GM12878 (cell line): ENCODE data around the gene RAE1. TPM values are rescaled to one million over a fixed set of nuclear protein-coding genes. Genes with fewer than 3 reads are reported as not detected.

Source experiments
- ATAC-seq: fragments of 200-7000 bp; cut with Tn5 transposase; 3 replicates; pipeline ENCODE4 v1.9.1; 2020; ENCODE audit warnings: mild to moderate bottlenecking, moderate library complexity
- BruUV-seq: library from RNA; stranded (reverse); fragments of 400-500 nt; replicated peaks from 2 replicates; lab custom pipeline; 2021; lab: Mats Ljungman, UMichigan
- CTCF ChIA-PET: fragments of 300-600 bp; sonication (Branson Sonifier 250); formaldehyde crosslinking; extraction: SDS; loops from one replicate; lab custom pipeline; 2021; ENCODE audit warnings: inconsistent platforms; lab: Yijun Ruan, JAX
- POLR2A ChIA-PET: fragments of 350-600 bp; formaldehyde crosslinking; extraction: SDS; loops from one replicate; lab custom pipeline; 2021; ENCODE audit warnings: inconsistent platforms; lab: Charles Lee
- RAD21 ChIA-PET: fragments of 300-600 bp; sonication (Branson Sonifier 250); formaldehyde crosslinking; loops from one replicate; lab custom pipeline; 2023; ENCODE audit warnings: antibody characterized with exemption; ENCODE audit not compliant: unreplicated experiment; lab: Charles Lee
- SMC1A ChIA-PET: fragments of 300-600 bp; sonication (Branson Sonifier 250); formaldehyde crosslinking; loops from one replicate; lab custom pipeline; 2023; ENCODE audit not compliant: unreplicated experiment, uncharacterized antibody; lab: Charles Lee
- DNase-seq: peaks from one replicate; pipeline ENCODE4 v3.0.0-alpha.2; 2011; ENCODE audit warnings: low read depth, low spot score
- FAIRE-seq: peaks from 3 replicates; lab custom pipeline; 2011; peaks lifted over from hg19 to GRCh38; lab: Jason Lieb, UNC
- H2AFZ ChIP-seq: 2 replicates; pipeline ENCODE4 v1.6.0; 2011; ENCODE audit warnings: low read depth, low read length, control low read depth; ENCODE audit not compliant: control insufficient read depth
- H3K27ac ChIP-seq: 2 replicates; pipeline ENCODE4 v1.5.1; 2011; ENCODE audit warnings: control low read depth; ENCODE audit not compliant: control insufficient read depth, insufficient read depth
- H3K27me3 ChIP-seq, 2 experiments: replicated peaks in 1 of 2; 2 replicates each; pipeline versions ENCODE4 v1.6.0 to v1.6.1; 2011; ENCODE audit warnings: low read length in 1 of 2; ENCODE audit not compliant: control insufficient read depth in 2 of 2, insufficient read depth in 2 of 2
- H3K36me3 ChIP-seq, 2 experiments: 2 replicates each; pipeline ENCODE4 v1.5.1; 2011; ENCODE audit warnings: low read length in 1 of 2; ENCODE audit not compliant: control insufficient read depth in 2 of 2, insufficient read depth in 2 of 2
- H3K4me1 ChIP-seq: 2 replicates; pipeline ENCODE4 v1.6.1; 2011; ENCODE audit warnings: mild to moderate bottlenecking, low read length, moderate library complexity, mixed read lengths; ENCODE audit not compliant: control insufficient read depth, insufficient read depth
- H3K4me2 ChIP-seq: 2 replicates; pipeline ENCODE4 v1.6.0; 2011; ENCODE audit warnings: control low read depth; ENCODE audit not compliant: control insufficient read depth, insufficient read depth
- H3K4me3 ChIP-seq: fragments of 200-600 bp; sonication (generic); 2 replicates; pipeline ENCODE4 v1.5.1; 2016
- H3K79me2 ChIP-seq: 2 replicates; pipeline ENCODE4 v1.6.0; 2011; ENCODE audit warnings: low read length; ENCODE audit not compliant: control insufficient read depth, insufficient read depth
- H3K9ac ChIP-seq: 2 replicates; pipeline ENCODE4 v1.8.0; 2011; ENCODE audit warnings: low read length, control low read depth, mixed read lengths; ENCODE audit not compliant: control insufficient read depth, insufficient read depth
- H3K9me3 ChIP-seq: replicated peaks from 3 replicates; pipeline ENCODE4 v1.5.1; 2011; ENCODE audit warnings: mild to moderate bottlenecking, low read length; ENCODE audit not compliant: control insufficient read depth, insufficient read depth
- H4K20me1 ChIP-seq: 2 replicates; pipeline ENCODE4 v1.6.0; 2011; ENCODE audit not compliant: control insufficient read depth, insufficient read depth
- BACH1 ChIP-seq: fragments of 450-650 bp; IDR thresholded peaks from 2 replicates; pipeline ENCODE4 v1.6.1; 2017; ENCODE audit warnings: mild to moderate bottlenecking, borderline replicate concordance
- BRCA1 ChIP-seq: IDR thresholded peaks from 2 replicates; pipeline ENCODE4 v1.6.1; 2011; ENCODE audit warnings: low read depth, low read length, improper control_type of control experiment
- CBFB ChIP-seq: IDR thresholded peaks from 2 replicates; pipeline ENCODE4 v1.6.1; 2016; ENCODE audit warnings: antibody characterized with exemption, low read depth
- CBX3 ChIP-seq: fragments of 200-600 bp; sonication (generic); IDR thresholded peaks from 2 replicates; pipeline ENCODE4 v1.6.1; 2016; ENCODE audit warnings: low read depth, borderline replicate concordance
- CBX5 ChIP-seq: sonication (generic); IDR thresholded peaks from 2 replicates; pipeline ENCODE4 v1.6.1; 2016; ENCODE audit warnings: low read depth, moderate library complexity, mild to moderate bottlenecking, inconsistent platforms
- CEBPB ChIP-seq, 2 experiments: fragments of 150-350 bp in 1 of 2; IDR thresholded peaks; 2 replicates each; pipeline ENCODE4 v1.6.1; 2012 to 2014; ENCODE audit warnings: low read depth in 2 of 2, low read length in 2 of 2, borderline replicate concordance in 1 of 2, inconsistent platforms in 1 of 2
- EED ChIP-seq: sonication (generic); IDR thresholded peaks from 2 replicates; pipeline ENCODE4 v1.6.1; 2016; ENCODE audit warnings: antibody characterized with exemption, low read depth
- EGR1 ChIP-seq, 2 experiments: IDR thresholded peaks; 1 replicate in 1 of 2; 2 replicates in 1 of 2; pipeline ENCODE4 v1.6.1; 2011 to 2012; ENCODE audit warnings: low read depth in 2 of 2, low read length in 2 of 2, borderline replicate concordance in 1 of 2, mild to moderate bottlenecking in 1 of 2, moderate library complexity in 1 of 2
- LARP7 ChIP-seq: fragments of 450-650 bp; IDR thresholded peaks from 2 replicates; pipeline ENCODE4 v1.6.1; 2017; ENCODE audit warnings: mild to moderate bottlenecking
- MTA3 ChIP-seq: IDR thresholded peaks from 2 replicates; pipeline ENCODE4 v1.6.1; 2012; ENCODE audit warnings: low read length, inconsistent platforms, borderline replicate concordance
- NR2C2 ChIP-seq: IDR thresholded peaks from 2 replicates; pipeline ENCODE4 v1.6.1; 2011; ENCODE audit warnings: borderline replicate concordance, low read depth; ENCODE audit not compliant: control insufficient read depth, insufficient read length
- PKNOX1 ChIP-seq: fragments of 450-650 bp; IDR thresholded peaks from 2 replicates; pipeline ENCODE4 v1.6.1; 2016; ENCODE audit warnings: mild to moderate bottlenecking
- RAD21 ChIP-seq: IDR thresholded peaks from 2 replicates; pipeline ENCODE4 v1.6.1; 2011; ENCODE audit warnings: mild to moderate bottlenecking, low read depth, low read length, moderate library complexity; ENCODE audit not compliant: insufficient read depth
- RUNX3 ChIP-seq: IDR thresholded peaks from 2 replicates; pipeline ENCODE4 v1.6.1; 2012; ENCODE audit warnings: low read length, inconsistent platforms
- SKIL ChIP-seq: fragments of 450-650 bp; IDR thresholded peaks from 2 replicates; pipeline ENCODE4 v1.6.1; 2017; ENCODE audit warnings: mild to moderate bottlenecking, low read depth, inconsistent platforms; ENCODE audit not compliant: poor library complexity, severe bottlenecking
- SMAD5 ChIP-seq: IDR thresholded peaks from 2 replicates; pipeline ENCODE4 v1.6.1; 2016; ENCODE audit warnings: antibody characterized with exemption, low read depth
- SMC3 ChIP-seq: IDR thresholded peaks from 2 replicates; pipeline ENCODE4 v1.6.1; 2011; ENCODE audit warnings: low read length, improper control_type of control experiment, borderline replicate concordance
- SP1 ChIP-seq: IDR thresholded peaks from one replicate; pipeline ENCODE4 v1.6.1; 2011; ENCODE audit warnings: low read depth, low read length
- SPI1 ChIP-seq: IDR thresholded peaks from 2 replicates; pipeline ENCODE4 v1.6.1; 2011; ENCODE audit warnings: low read depth, mild to moderate bottlenecking, low read length, moderate library complexity, borderline replicate concordance; ENCODE audit not compliant: insufficient read depth
- TCF3 ChIP-seq: IDR thresholded peaks from 2 replicates; pipeline ENCODE4 v1.6.1; 2012; ENCODE audit warnings: low read depth, mild to moderate bottlenecking, low read length, borderline replicate concordance; ENCODE audit not compliant: insufficient read depth
- WRNIP1 ChIP-seq: IDR thresholded peaks from 2 replicates; pipeline ENCODE4 v1.6.1; 2011; ENCODE audit warnings: low read depth, low read length, improper control_type of control experiment, borderline replicate concordance
- ZZZ3 ChIP-seq: IDR thresholded peaks from 2 replicates; pipeline ENCODE4 v1.6.1; 2011; ENCODE audit warnings: low read depth; ENCODE audit not compliant: control insufficient read depth, insufficient read length
- WGBS: methylation state at CpG from one replicate; pipeline ENCODE4 v1.1.6; 2016; ENCODE audit warnings: low lambda C conversion rate; ENCODE audit not compliant: insufficient replicate concordance, insufficient coverage; ENCODE audit errors: missing lambda C conversion rate; 5-methylcytosine and 5-hydroxymethylcytosine counted together
- in situ Hi-C: fragments of 300-500 bp; cut with MboI; formaldehyde crosslinking; loops from 9 replicates; pipeline ENCODE4 v1.14.3; 2018; ENCODE audit warnings: mixed read lengths
- intact Hi-C: fragments of 100-400 bp; cut with micrococcal nuclease; formaldehyde crosslinking; loops from one replicate; pipeline ENCODE4 v1.14.2; 2022; ENCODE audit not compliant: unreplicated experiment
- polyA plus RNA-seq, 11 experiments: library from polyadenylated mRNA; depleted of rRNA in 4 of 11; unstranded in 6 of 11; stranded (reverse) in 5 of 11; fragments of >200 nt; fragmentation: Nextera tagmentation in 4 of 11; fragmentation: Illumina TruSeq in 1 of 11; extraction: Ambion mirVana in 4 of 11; extraction: Trizol in 1 of 11; gene quantifications; 1 replicate in 1 of 11; 2 replicates in 10 of 11; pipeline versions ENCODE4 v1.2.1 to v1.2.3, GENCODE V29; 2011 to 2016; ENCODE audit warnings: inconsistent platforms in 2 of 11, missing spikeins in 2 of 11, low read depth in 1 of 11
- total RNA-seq, 4 experiments: library from RNA; depleted of rRNA in 3 of 4; stranded (reverse); fragments of >200 nt in 3 of 4; fragmentation: Illumina TruSeq in 1 of 4; extraction: Trizol in 1 of 4; gene quantifications; 2 replicates each; pipeline versions ENCODE4 v1.2.1 to v1.2.3, GENCODE V29; 2013 to 2021

RAE1 gene
- total and polyA plus RNA-seq, 10 of the 15 experiments (the other 5 are each of a cell fraction or from before 2014, with no cell fraction given), result 28.7 to 107 (median 49.3) TPM

GRCh38 chr20:57316795-57317201 lies 34.3 kb upstream of the RAE1 start (continued):
- TF ChIP-seq PKNOX1 (no peak), LARP7 (no peak)
- TF ChIP-seq, all 136 proteins: peak for 0

- intact Hi-C loops, result no loop called here
- H3K9ac ChIP-seq, result no peak overlapping the region
- TF ChIP-seq SMAD5 (no peak), SKIL (no peak), CBX3 (no peak), CBFB (no peak), SMC3 (no peak), BACH1 (no peak), NR2C2 (no peak), SP1 (no peak), EED (no peak), RAD21 (no peak), EGR1 (IDR thresholded peaks at IDR 0.05; ENCODE audit: borderline replicate concordance in 1 of 2, low read depth in 2 of 2, low read length in 2 of 2) (no peak), WRNIP1 (no peak), TCF3 (no peak), CBX5 (no peak), RUNX3 (no peak), ZZZ3 (no peak), BRCA1 (no peak), CEBPB (IDR thresholded peaks at IDR 0.05; ENCODE audit: borderline replicate concordance in 1 of 2, low read depth in 2 of 2, low read length in 2 of 2) (no peak), SPI1 (no peak), MTA3 (no peak)
- ATAC-seq (no peak), FAIRE-seq (no peak), DNase-seq (no peak)
- no peaks in the 10 kb centered on the region for H3K36me3 ChIP-seq
- WGBS, result 27% methylated on average over 8 of the region's 8 CpGs
- ChIA-PET RAD21 (no interaction called here), SMC1A (no interaction called here), POLR2A (no interaction called here), CTCF (no interaction called here)
- no peak overlapping the region for H3K27ac ChIP-seq
- no peaks in the 10 kb centered on the region for H4K20me1 ChIP-seq
- H3K4me1 ChIP-seq, result no peaks in the 10 kb centered on the region
- in situ Hi-C loops, result no loop called here
- H3K4me3 ChIP-seq, result no peak overlapping the region
- no peak overlapping the region for H2AFZ ChIP-seq
- H3K9me3 ChIP-seq, result no peaks in the 10 kb centered on the region
- H3K27me3 ChIP-seq, result peaks cover 0 to 5% of the 10 kb centered on the region in 2 experiments
- BruUV-seq, result no TSS peak
- no peak overlapping the region for H3K4me2 ChIP-seq
- H3K79me2 ChIP-seq, result no peaks in the 10 kb centered on the region
Measured at GRCh38 chr20:57317316-57317788, 33.7 kb upstream of the RAE1 start.
